NCI-H1417 treated with DMSO at 0.1 percent for 48 hours (cell line): ENCODE results near the gene ABCC10.
"Not testable (repeated sequence)": the region's sequence is repeated elsewhere in the genome, so short reads cannot be mapped to it uniquely, and the experiment has no call there.

Experiments
- DNase-seq: peaks from one replicate; lab custom pipeline; 2025; lab: John Stamatoyannopoulos, UW

ABCC10 gene

GRCh38 chr6:43427406-43428111 is at the start of gene ABCC10:
Gene ABCC10, plus strand, starts transcription at chr6:43427541. Its CDS starts 438 bp downstream, at chr6:43427979.
- DNase-seq: peak; percentile 63

- DNase-seq: no peak
Observed at GRCh38 chr6:43377710-43378229, 49.6 kb upstream of the ABCC10 start.

DNA sequence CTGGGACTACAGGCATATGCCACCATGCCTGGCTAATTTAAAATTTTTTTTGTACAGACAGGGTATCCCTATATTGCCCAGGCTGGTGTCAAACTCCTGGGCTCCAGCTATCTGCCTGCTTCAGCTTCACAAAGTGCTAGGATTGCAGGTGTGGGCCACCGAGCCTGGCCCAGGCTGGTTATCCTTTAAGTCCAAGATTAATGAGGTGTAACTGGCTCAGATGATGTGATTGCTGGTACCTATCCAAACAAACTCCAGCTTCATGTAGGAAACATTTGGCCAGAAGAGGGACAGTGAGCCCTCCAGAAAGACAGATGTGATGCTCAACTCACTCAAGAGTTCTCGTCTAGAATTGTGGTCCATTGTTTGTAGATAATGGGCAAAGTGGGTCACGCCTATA is 48.7 kb upstream of the ABCC10 start:
- DNase-seq: no peak

DNA sequence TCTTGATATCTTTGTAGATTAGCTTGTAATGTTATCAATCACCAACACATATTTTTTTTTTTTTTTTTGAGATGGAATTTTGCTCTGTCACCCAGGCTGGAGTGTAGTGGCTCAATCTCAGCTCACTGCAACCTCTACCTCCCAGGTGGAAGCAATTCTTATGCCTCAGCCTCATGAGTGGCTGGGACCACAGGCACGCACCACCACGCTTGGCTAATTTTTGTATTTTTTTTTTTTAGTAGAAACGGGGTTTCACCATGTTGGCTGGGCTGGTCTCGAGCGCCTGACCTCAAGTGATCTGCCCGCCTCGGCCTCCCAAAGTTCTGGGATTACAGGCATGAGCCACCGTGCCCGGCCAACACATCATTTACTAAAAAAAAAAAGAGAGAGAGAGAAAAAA is 46.5 kb upstream of the ABCC10 start:
- DNase-seq: not testable (repeated sequence)

DNA sequence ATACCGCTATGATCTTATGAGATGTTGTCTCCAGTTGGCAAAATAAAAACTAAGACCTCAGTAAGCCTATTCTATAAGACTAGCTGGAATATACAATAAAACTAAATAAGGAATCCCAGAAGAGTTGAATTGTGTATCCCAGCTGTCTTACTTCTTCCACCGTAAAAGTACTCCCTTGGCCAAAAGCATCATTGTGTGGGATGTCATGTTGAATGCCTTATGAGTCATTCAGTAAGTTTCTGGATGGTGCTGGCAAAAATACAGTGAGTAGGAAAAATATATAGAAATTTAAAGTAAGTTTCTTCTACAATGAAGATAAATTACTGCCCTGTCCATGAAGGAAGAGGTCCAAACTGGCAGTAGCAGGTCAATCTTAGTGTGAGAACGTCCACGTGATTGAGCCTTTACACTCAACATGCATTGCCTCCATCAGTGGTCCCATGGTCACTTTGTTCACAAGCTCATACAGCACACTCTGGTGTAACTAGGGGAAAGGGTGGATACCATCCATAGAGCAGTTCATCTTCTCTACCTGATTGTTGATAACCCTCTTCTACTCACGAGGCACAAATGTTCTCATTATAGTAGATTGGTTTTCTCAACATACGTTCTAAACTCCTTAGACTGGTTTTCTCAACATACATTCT is 44.2 kb upstream of the ABCC10 start:
- no peak for DNase-seq

DNA sequence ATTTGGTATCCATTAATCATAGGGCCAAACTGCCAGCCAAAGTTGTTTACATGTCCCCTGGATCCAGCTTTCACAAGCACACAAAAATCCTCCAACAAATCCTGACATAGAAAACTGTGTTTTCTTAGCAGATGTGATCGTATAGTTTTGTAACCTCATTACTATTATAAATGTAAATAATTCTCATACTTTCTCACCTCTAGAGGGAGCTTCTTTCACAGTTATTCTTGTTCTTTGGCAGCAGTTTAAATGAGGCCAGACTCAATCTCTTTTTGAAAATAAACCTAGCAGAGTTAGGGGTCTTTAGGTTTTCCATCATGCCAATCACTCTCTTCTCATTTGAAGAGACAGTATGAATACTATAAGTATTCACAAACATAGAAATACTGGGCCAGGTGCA is 40.8 kb upstream of the ABCC10 start:
- no peak for DNase-seq

GRCh38 chr6:43389730-43390295 is 37.5 kb upstream of the ABCC10 start:
- DNase-seq: no peak

DNA sequence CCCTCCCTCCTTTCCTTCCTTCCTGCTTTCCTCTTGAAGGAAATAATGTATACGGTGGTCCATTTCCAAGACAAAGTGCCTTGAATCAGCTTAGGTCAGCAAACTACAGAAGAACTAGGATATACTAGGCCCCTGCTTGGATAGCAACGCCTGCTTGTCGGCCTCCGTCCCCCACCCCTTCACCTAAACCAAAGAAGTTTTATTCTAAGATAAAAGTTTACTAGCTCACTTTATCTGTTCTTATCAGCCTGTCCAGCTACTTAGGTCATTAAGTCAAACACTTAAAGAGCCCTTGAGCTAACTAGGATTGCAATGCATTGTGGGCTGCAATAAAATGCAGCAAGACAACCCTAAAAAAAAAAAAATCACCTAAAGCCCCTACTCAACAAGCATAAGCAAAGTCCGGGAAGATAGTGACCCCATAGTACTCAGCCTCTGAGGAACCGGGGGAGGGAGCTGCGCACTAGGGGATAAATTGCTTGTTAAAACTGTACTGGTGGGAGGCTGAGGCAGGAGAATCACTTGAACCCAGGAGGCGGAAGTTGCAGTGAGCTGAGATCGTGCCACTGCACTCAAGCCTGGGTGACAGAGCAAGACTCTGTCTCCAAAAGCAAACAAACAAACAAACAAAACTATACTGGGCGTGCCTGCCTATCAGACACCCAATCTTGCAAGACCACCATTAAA is 36.4 kb upstream of the ABCC10 start:
- not testable (repeated sequence) for DNase-seq

- DNase-seq: no peak
Observed at GRCh38 chr6:43391440-43392031, 35.8 kb upstream of the ABCC10 start.

- DNase-seq: not testable (repeated sequence)
Observed at GRCh38 chr6:43393133-43393532, 34.2 kb upstream of the ABCC10 start.

DNA sequence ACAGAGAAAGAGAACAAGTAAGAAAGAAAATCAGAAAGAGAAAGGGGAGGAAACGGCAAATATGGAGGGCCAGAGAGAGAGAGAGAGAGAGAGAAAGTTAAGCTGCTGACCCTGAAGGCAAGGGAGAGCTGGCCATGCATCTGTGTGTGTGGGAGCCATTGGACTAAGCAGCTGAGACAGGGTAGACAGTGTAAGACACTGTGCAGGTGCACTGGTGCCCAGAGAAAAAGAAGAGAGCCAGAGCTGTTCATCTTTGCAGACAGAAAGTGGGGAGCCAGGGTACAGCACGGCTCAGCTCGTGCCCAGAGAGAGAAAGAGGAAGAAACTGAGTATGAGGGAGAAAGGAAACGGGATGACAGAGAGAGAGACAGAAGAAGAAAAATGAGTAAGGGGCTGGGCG is 33.7 kb upstream of the ABCC10 start:
- DNase-seq: no peak

- DNase-seq: no peak
Observed at GRCh38 chr6:43394982-43395381, 32.4 kb upstream of the ABCC10 start.

DNA sequence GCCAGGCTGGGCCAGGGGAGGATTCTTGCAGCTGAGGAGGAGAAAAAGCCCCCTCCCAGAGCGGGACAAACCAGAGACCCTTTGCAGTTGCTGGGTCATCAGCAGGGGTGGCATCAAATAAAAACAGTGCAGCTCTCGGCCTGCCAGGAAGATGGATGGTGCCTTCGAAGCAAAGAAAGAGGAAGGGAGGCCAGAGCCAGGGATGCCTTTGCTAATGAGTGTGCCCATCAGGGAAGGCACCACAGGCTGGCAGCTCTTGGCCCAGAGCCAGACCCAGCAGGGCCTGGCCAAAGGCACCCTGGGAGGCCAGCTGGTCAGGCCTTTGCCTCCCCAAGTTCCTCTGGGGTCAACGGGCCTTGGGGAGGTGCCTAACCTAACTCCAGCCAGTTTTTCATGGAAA is 31.6 kb upstream of the ABCC10 start:
- DNase-seq: no peak

DNA sequence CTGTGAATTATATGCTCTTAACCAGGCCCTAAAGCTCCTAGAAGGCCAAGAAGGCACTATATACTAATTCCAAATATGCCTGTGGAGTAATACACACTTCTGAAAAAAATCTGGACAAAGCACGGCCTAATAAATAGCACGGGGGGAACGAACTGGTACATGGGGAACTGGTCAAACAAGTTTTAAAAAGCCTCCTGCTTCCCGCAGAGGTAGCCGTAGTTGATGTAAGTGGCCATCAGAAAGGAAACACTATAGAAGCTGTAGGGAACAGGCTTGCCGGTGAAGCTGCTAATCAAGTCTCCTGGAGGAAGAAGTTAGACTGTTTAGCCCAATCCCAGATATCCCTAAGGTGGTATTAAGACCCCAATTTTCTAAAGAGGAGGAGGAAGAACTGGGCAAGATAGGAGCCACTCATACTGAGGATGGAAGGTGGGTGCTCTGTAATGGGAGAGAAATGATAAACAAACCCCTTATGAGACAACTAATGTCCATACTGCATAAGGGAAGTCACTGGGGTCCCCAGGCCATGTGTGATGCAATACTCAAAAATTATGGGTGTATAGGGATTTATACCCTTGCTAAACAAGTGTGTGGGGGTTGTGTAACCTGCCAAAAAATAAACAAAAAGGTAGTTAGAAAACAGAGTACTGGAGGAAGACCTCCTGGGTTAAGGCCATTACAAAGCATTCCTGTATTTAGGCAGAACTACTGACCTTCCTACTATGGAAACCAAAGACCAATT is 30.8 kb upstream of the ABCC10 start:
- no peak for DNase-seq

GRCh38 chr6:43399932-43400487 is 27.3 kb upstream of the ABCC10 start:
- no peak for DNase-seq

DNA sequence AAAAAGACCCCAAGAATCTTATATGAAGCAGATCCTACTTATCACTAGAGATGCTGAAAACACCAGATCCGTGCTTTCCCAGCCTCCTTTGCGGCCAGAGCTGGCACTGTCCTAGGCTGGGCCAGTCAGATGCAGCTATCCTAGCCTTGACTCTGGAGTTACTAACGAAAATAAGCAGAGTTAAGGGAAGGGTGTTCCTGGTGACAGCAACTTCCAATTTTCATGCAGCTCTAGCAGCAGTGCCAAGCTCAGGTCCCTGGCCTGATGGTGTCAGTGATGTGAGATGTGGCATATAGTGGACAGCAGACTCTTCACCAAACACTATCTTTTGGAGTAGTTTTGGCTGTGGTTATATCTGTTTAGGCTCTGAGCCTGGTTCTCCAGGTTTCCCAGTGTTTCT is 25.6 kb upstream of the ABCC10 start:
- DNase-seq: no peak

- no peak for DNase-seq
Observed at GRCh38 chr6:43402820-43403219, 24.5 kb upstream of the ABCC10 start.

DNA sequence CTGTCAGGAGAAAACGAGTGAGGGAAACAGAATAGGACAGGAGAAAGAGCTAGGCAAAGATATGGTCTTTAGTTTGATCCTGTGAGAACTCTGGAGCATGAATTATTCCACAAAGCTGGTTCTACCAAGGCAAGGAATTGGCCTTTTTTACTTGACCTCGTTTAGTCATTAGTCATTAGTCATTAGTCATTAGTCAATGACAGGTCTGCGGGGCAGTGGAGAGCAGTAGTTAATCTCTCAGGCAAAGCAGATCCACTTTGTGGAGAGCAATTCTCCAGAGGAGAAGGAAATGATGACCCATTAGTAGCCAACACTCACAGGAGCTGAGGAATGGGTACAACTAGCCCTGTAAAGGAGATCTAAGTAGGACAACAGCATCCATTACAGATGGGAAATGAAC is 22.0 kb upstream of the ABCC10 start:
- DNase-seq: no peak

DNA sequence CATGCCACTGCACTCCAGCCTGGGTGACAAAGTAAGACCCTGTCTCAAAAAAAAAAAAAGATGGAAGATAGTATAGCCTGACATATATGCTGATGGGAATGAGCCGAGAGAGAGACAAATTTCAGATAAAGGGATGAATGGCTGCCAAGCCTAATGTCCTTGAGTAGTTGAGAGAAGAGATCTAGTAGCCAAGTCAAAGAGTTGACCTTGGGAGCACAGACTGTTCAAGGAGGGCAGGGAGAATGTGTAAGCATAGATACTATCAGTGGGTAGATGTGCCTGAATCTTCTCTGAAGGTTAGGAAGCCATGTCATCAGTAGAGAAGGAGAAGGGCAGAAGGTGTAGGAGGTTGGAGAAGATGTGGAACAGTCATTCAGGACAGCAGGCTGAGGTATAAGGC is 20.0 kb upstream of the ABCC10 start:
- no peak for DNase-seq

DNA sequence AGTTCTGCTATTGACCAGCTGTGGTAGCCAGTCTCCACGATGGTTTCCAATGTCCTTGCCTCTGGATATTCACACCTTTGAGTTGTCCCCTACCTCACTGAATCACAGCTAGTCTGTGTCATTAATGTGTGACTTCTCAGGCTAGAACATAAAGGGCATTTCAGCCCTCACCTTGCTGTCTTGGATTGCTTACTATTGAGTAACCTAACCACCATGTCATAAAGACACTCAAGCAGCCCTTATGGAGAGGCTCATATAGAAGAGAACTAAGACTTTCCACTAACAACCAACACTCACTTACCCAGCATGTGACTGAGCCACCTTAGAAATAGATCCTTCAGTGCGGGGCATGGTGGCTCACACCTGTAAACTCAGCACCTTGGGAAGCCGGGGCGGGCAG is 19.1 kb upstream of the ABCC10 start:
- no peak for DNase-seq

DNA sequence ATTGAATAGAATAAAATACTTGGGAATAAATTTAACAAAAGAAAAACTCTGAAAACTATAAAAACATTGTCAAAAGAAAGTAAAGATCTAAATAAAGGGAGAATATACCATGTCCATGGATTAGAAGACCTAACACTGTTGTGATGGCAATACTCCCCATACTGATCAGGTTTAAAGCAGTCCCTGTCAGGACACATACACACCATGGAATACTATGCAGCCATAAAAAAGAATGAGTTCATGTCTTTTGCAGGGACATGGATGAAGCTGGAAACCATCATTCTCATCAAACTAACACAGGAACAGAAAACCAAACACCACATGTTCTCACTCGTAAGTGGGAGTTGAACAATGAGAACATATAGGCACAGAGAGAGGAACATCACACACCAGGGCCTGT is 16.6 kb upstream of the ABCC10 start:
- DNase-seq: not testable (repeated sequence)
